HS-27A (cell line): Measurements from ENCODE around the gene DCBLD2.

Experiments used
- DNase-seq: peaks from one replicate; pipeline ENCODE4 v3.0.0-alpha.2; 2012; ENCODE audit warnings: low read depth, missing footprints

The DCBLD2 gene

GRCh38 chr3:98768961-98769360 is 132.5 kb downstream of the DCBLD2 start:
- no peak for DNase-seq

GRCh38 chr3:98766924-98767323 is 134.6 kb downstream of the DCBLD2 start:
- no peak for DNase-seq

GRCh38 chr3:98765721-98766120 is 135.8 kb downstream of the DCBLD2 start:
- no peak for DNase-seq

GRCh38 chr3:98764472-98764884 is 137.0 kb downstream of the DCBLD2 start:
- DNase-seq = no peak

GRCh38 chr3:98763819-98764418 is 137.6 kb downstream of the DCBLD2 start:
- no peak for DNase-seq

- no peak for DNase-seq
Measured at GRCh38 chr3:98763076-98763475, 138.4 kb downstream of the DCBLD2 start, which contains the start of gene ST3GAL6. TSS of gene ST3GAL6 (plus strand) at chr3:98763340. CDS start at chr3:98768441, 5,101 bp downstream.

GRCh38 chr3:98761643-98762229 is 139.8 kb downstream of the DCBLD2 start:
- DNase-seq = no peak

GRCh38 chr3:98759629-98760028 is 141.9 kb downstream of the DCBLD2 start:
- no peak for DNase-seq

- no peak for DNase-seq
Measured at GRCh38 chr3:98755601-98756000, 145.9 kb downstream of the DCBLD2 start.

GRCh38 chr3:98754483-98754882 is 147.0 kb downstream of the DCBLD2 start:
- DNase-seq = no peak

- no peak for DNase-seq
Measured at GRCh38 chr3:98750276-98750919, 151.1 kb downstream of the DCBLD2 start.

GRCh38 chr3:98746882-98747281 is 154.6 kb downstream of the DCBLD2 start:
- no peak for DNase-seq

GRCh38 chr3:98746122-98746521 is 155.4 kb downstream of the DCBLD2 start:
- DNase-seq = no peak
